DND-41 (cell line): Measurements from ENCODE around the gene COG2.

ENCODE experiments used
- CTCF ChIP-seq: IDR thresholded peaks from 2 replicates; pipeline ENCODE4 v1.5.1; 2012; ENCODE audit warnings: borderline replicate concordance, low read length, moderate library complexity, mild to moderate bottlenecking; ENCODE audit not compliant: poor library complexity, severe bottlenecking; ENCODE audit errors: extremely low read depth
- EZH2 ChIP-seq: IDR thresholded peaks from 3 replicates; pipeline ENCODE4 v1.6.1; 2012; ENCODE audit warnings: borderline replicate concordance, low read depth, mild to moderate bottlenecking, moderate library complexity, low read length, inconsistent platforms; ENCODE audit not compliant: severe bottlenecking

GRCh38 chr1:230696218-230696617, 53.9 kb downstream of the COG2 start:
- no peak for TF ChIP-seq CTCF
- TF ChIP-seq EZH2 = no peak
